HepG2 (cell line): ENCODE results near the gene SMLR1. TPM values are rescaled to one million over a fixed set of nuclear protein-coding genes. Genes with fewer than 3 reads are reported as not detected.

Experiments
- ADNP ChIP-seq: sonication (generic); formaldehyde crosslinking; IDR thresholded peaks from 2 replicates; pipeline ENCODE4 v1.4.0; 2020; ENCODE audit warnings: missing genetic modification reagents
- CHD2 ChIP-seq: IDR thresholded peaks from 2 replicates; pipeline ENCODE4 v1.6.1; 2011; ENCODE audit warnings: low read depth, low read length, improper control_type of control experiment
- EHMT2 ChIP-seq: fragments of 200-600 bp; sonication (generic); IDR thresholded peaks from 2 replicates; pipeline ENCODE4 v1.7.0; 2017; ENCODE audit warnings: antibody characterized with exemption, low read depth, low read length, borderline replicate concordance
- HIVEP1 ChIP-seq: sonication (generic); formaldehyde crosslinking; IDR thresholded peaks from 2 replicates; pipeline ENCODE4 v1.4.0; 2020; ENCODE audit warnings: mild to moderate bottlenecking, missing genetic modification reagents
- HNRNPH1 ChIP-seq: fragments of 200-400 bp; formaldehyde crosslinking; optimal IDR thresholded peaks from 2 replicates; pipeline ENCODE3; 2017; ENCODE audit warnings: mild to moderate bottlenecking, low read depth, low read length
- HNRNPLL ChIP-seq: fragments of 200-400 bp; formaldehyde crosslinking; IDR thresholded peaks from 2 replicates; pipeline ENCODE4 v1.6.1; 2017; ENCODE audit warnings: mild to moderate bottlenecking, low read depth, low read length; ENCODE audit not compliant: poor library complexity, severe bottlenecking
- IKZF1 ChIP-seq: fragments of 450-650 bp; IDR thresholded peaks from 2 replicates; pipeline ENCODE4 v1.7.1; 2016
- JARID2 ChIP-seq: sonication (generic); formaldehyde crosslinking; IDR thresholded peaks from 2 replicates; pipeline ENCODE4 v1.8.1; 2023; ENCODE audit warnings: missing genetic modification reagents, inconsistent platforms; ENCODE audit not compliant: insufficient replicate concordance
- KDM1A ChIP-seq: IDR thresholded peaks from 2 replicates; pipeline ENCODE4 v1.6.1; 2016; ENCODE audit warnings: missing compliant biosample characterization
- MAFF ChIP-seq: IDR thresholded peaks from 2 replicates; pipeline ENCODE4 v1.6.1; 2011; ENCODE audit warnings: low read depth, low read length, improper control_type of control experiment
- NCOA1 ChIP-seq: sonication (generic); formaldehyde crosslinking; IDR thresholded peaks from 2 replicates; pipeline ENCODE4 v1.9.0; 2021; ENCODE audit warnings: missing genetic modification reagents
- NCOR1 ChIP-seq: fragments of 200-600 bp; sonication (generic); IDR thresholded peaks from 2 replicates; pipeline ENCODE4 v1.7.0; 2017; ENCODE audit warnings: antibody characterized with exemption, low read length, borderline replicate concordance
- NFE2L2 ChIP-seq: fragments of 150-350 bp; IDR thresholded peaks from 2 replicates; pipeline ENCODE4 v1.6.1; 2014; ENCODE audit warnings: low read length
- POLR2AphosphoS5 ChIP-seq: IDR thresholded peaks from 2 replicates; pipeline ENCODE4 v1.6.1; 2012; ENCODE audit warnings: low read depth, low read length
- STAT5B ChIP-seq: sonication (generic); formaldehyde crosslinking; IDR thresholded peaks from 2 replicates; pipeline ENCODE4 v1.4.0; 2020; ENCODE audit warnings: missing genetic modification reagents
- THYN1 ChIP-seq: sonication (generic); formaldehyde crosslinking; IDR thresholded peaks from 2 replicates; pipeline ENCODE4 v1.8.1; 2023; ENCODE audit warnings: low read depth, mild to moderate bottlenecking, moderate library complexity, missing genetic modification reagents, borderline replicate concordance
- ZBTB1 ChIP-seq: sonication (generic); formaldehyde crosslinking; IDR thresholded peaks from 2 replicates; pipeline ENCODE4 v1.4.0; 2020; ENCODE audit warnings: missing genetic modification reagents, borderline replicate concordance
- ZC3H4 ChIP-seq: sonication (generic); formaldehyde crosslinking; IDR thresholded peaks from 2 replicates; pipeline ENCODE4 v1.4.0; 2020; ENCODE audit warnings: missing genetic modification reagents, borderline replicate concordance
- ZFP37 ChIP-seq: sonication (generic); formaldehyde crosslinking; IDR thresholded peaks from 2 replicates; pipeline ENCODE4 v1.4.0; 2020; ENCODE audit warnings: missing genetic modification reagents, borderline replicate concordance
- ZHX2 ChIP-seq, 2 experiments: sonication (generic) in 1 of 2; formaldehyde crosslinking in 1 of 2; IDR thresholded peaks; 2 replicates each; pipeline versions ENCODE4 v1.6.1 to v1.9.0; 2014 to 2022; ENCODE audit warnings: antibody characterized with exemption in 1 of 2, borderline replicate concordance in 1 of 2, inconsistent platforms in 1 of 2, low read depth in 1 of 2, missing genetic modification reagents in 1 of 2
- ZNF121 ChIP-seq: sonication (generic); formaldehyde crosslinking; IDR thresholded peaks from 2 replicates; pipeline ENCODE4 v1.5.0; 2020; ENCODE audit warnings: mild to moderate bottlenecking, missing genetic modification reagents
- ZNF143 ChIP-seq: sonication (generic); formaldehyde crosslinking; IDR thresholded peaks from 2 replicates; pipeline ENCODE4 v1.4.0; 2020; ENCODE audit warnings: missing genetic modification reagents
- ZNF431 ChIP-seq: sonication (generic); formaldehyde crosslinking; IDR thresholded peaks from 2 replicates; pipeline ENCODE4 v1.9.0; 2022; ENCODE audit warnings: missing genetic modification reagents, low read depth, mild to moderate bottlenecking, borderline replicate concordance
- polyA plus RNA-seq, 8 experiments: library from polyadenylated mRNA; depleted of rRNA in 3 of 8; stranded (reverse) in 7 of 8; unstranded in 1 of 8; fragments of >200 nt; fragmentation: Illumina TruSeq in 4 of 8; extraction: Trizol in 4 of 8; gene quantifications; 2 replicates each; pipeline versions ENCODE4 v1.2.1 to v1.2.3, GENCODE V29; 2011 to 2016; ENCODE audit warnings: low read depth in 4 of 8, missing spikeins in 1 of 8, mixed read lengths in 1 of 8; ENCODE audit not compliant: insufficient read depth in 1 of 8
- total RNA-seq, 5 experiments: library from RNA; depleted of rRNA; stranded (reverse); fragments of >200 nt; fragmentation: Illumina TruSeq; extraction: Trizol; gene quantifications; 2 replicates each; pipeline ENCODE4 v1.2.3, GENCODE V29; 2016; ENCODE audit warnings: low read depth in 1 of 5

Gene SMLR1
- total and polyA plus RNA-seq, 2 of the 13 experiments (the other 11 are each of a cell fraction or from before 2014, with no cell fraction given): 41.8 to 104 TPM

GRCh38 chr6:130815200-130816071 is 11.8 kb upstream of the SMLR1 start (continued):
- peak; percentile 48; the same call in 1 of the 2 replicates for TF ChIP-seq ZHX2 (IDR thresholded peaks at IDR 0.05; ENCODE audit: low read depth)
- peak; percentile 49; the same call in 1 of the 2 replicates for TF ChIP-seq ZHX2 (CRISPR knock-in tag; IDR thresholded peaks at IDR 0.05; ENCODE audit: borderline replicate concordance)
- no peak for TF ChIP-seq ZFP37 (CRISPR knock-in tag)
- TF ChIP-seq KDM1A (CRISPR knock-in tag): peak; percentile 28; the same call in 1 of the 2 replicates
- peak; percentile 97 for TF ChIP-seq EHMT2
- TF ChIP-seq NCOR1: peak; percentile 99
- TF ChIP-seq NCOA1: peak; percentile 54; the same call in 1 of the 2 replicates
- 0 out of 2 replicates have a peak, but pooled peaks have one; percentile 73 for TF ChIP-seq THYN1 (CRISPR knock-in tag)
- TF ChIP-seq HNRNPH1: no peak
- TF ChIP-seq NFE2L2: no peak
- no peak for TF ChIP-seq HIVEP1 (CRISPR knock-in tag)
- no peak for TF ChIP-seq MAFF
- peak; percentile 21; the same call in 1 of the 2 replicates for TF ChIP-seq POLR2AphosphoS5
- no peak for TF ChIP-seq CHD2
- TF ChIP-seq STAT5B: no peak
- no peak for TF ChIP-seq HNRNPLL
- no peak for TF ChIP-seq ZC3H4
- TF ChIP-seq ADNP (CRISPR knock-in tag): no peak; the same call in 1 of the 2 replicates
- peak; percentile 27; the same call in 1 of the 2 replicates for TF ChIP-seq ZNF121 (CRISPR knock-in tag)
- TF ChIP-seq ZBTB1 (CRISPR knock-in tag): no peak
- TF ChIP-seq ZNF143: no peak
- TF ChIP-seq JARID2 (CRISPR knock-in tag): no peak
- TF ChIP-seq ZNF431 (CRISPR knock-in tag): no peak
- no peak for TF ChIP-seq IKZF1
